GM15510 (cell line): ENCODE measurements around the gene BCL6.

Experiments used
- POLR2A ChIP-seq: IDR thresholded peaks from 3 replicates; pipeline ENCODE4 v1.6.1; 2011; ENCODE audit warnings: borderline replicate concordance; ENCODE audit not compliant: insufficient read length; ENCODE audit errors: extremely low read depth

BCL6 gene

GRCh38 chr3:187745201-187746058 is at the start of gene BCL6:
TSS of gene BCL6 (minus strand) at chr3:187745468. CDS start at chr3:187733693, 11,775 bp downstream.
- no peak for TF ChIP-seq POLR2A

- TF ChIP-seq POLR2A: no peak
Observed at GRCh38 chr3:187794731-187795130, 49.5 kb upstream of the BCL6 start.

GRCh38 chr3:187793618-187794017 is 48.4 kb upstream of the BCL6 start:
- no peak for TF ChIP-seq POLR2A

- no peak for TF ChIP-seq POLR2A
Observed at GRCh38 chr3:187792521-187792920, 47.3 kb upstream of the BCL6 start.

GRCh38 chr3:187789872-187790271 is 44.6 kb upstream of the BCL6 start:
- no peak for TF ChIP-seq POLR2A

- TF ChIP-seq POLR2A: no peak
Observed at GRCh38 chr3:187788984-187789857, 44.0 kb upstream of the BCL6 start.

- TF ChIP-seq POLR2A: no peak
Observed at GRCh38 chr3:187783098-187783497, 37.8 kb upstream of the BCL6 start.

GRCh38 chr3:187782006-187782405 is 36.7 kb upstream of the BCL6 start:
- no peak for TF ChIP-seq POLR2A

GRCh38 chr3:187781001-187781400 is 35.7 kb upstream of the BCL6 start:
- TF ChIP-seq POLR2A: no peak

GRCh38 chr3:187778726-187779125 is 33.5 kb upstream of the BCL6 start:
- TF ChIP-seq POLR2A: no peak

GRCh38 chr3:187777331-187777941 is 32.2 kb upstream of the BCL6 start:
- no peak for TF ChIP-seq POLR2A

GRCh38 chr3:187775549-187775948 is 30.3 kb upstream of the BCL6 start:
- no peak for TF ChIP-seq POLR2A

- TF ChIP-seq POLR2A: no peak
Observed at GRCh38 chr3:187774185-187774789, 29.0 kb upstream of the BCL6 start.
